ENCODE measurements around the gene IL21R.
"Not testable (repeated sequence)": the region's sequence is repeated elsewhere in the genome, so short reads cannot be mapped to it uniquely, and the experiment has no call there.

IL21R gene

GRCh38 chr16:27374804-27375425, 27.1 kb upstream of the IL21R start:
- peak; percentile 84 for DNase-seq (ENCODE audit: low read depth)

GRCh38 chr16:27377666-27378485, 24.1 kb upstream of the IL21R start:
- no peak for DNase-seq (ENCODE audit: low read depth)

DNA sequence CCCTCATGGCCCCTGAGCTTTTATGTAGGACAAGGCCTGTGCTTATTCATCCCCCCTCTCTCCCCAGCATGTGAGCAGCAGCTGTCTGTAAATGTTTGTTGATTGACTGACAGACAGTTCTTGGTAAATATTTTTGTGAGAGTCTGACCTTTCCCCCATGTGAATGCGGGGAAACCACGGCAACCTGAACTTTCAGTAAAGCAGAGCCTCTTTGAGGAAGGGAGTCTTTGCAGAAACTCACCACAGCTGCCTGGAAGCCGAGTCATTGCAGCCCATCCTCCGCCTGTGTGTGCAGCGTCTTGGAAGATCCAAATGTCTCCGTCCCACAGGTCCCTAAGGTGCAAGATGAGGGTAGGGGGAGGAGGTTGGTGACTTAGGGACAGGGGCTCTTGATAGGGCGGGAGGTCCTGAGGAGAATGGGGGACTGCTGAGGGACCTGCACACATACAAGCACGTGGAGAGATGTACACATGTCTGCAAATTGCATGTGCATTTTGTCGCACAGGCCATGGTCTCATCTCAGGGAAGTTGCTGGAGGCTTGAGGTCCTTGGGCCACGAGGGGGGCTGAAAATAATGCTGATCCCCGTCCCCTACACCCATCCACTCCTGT, 23.0 kb upstream of the IL21R start:
- DNase-seq (ENCODE audit: low read depth) = no peak

DNA sequence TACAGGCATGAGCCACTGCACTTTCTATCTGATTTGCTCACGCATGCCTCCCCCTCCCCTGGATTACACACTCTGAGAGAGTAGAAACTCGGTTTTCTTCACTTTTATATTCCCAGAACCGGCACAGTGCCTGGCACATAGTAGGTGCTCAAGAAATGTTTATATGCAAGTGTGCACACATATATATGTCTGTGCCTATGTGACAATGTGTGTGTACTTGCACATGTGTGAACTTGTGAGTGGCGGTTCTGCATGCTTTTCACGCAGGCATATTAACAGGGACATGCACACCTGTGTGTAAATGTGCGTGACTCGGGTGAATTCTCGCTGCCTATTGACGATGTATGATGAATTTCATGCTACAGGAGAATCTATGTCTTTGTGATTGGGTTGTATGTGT, 22.1 kb upstream of the IL21R start:
- DNase-seq (ENCODE audit: low read depth) = no peak

- no peak for DNase-seq (ENCODE audit: low read depth)
Observed at GRCh38 chr16:27381236-27381635, 20.7 kb upstream of the IL21R start.

DNA sequence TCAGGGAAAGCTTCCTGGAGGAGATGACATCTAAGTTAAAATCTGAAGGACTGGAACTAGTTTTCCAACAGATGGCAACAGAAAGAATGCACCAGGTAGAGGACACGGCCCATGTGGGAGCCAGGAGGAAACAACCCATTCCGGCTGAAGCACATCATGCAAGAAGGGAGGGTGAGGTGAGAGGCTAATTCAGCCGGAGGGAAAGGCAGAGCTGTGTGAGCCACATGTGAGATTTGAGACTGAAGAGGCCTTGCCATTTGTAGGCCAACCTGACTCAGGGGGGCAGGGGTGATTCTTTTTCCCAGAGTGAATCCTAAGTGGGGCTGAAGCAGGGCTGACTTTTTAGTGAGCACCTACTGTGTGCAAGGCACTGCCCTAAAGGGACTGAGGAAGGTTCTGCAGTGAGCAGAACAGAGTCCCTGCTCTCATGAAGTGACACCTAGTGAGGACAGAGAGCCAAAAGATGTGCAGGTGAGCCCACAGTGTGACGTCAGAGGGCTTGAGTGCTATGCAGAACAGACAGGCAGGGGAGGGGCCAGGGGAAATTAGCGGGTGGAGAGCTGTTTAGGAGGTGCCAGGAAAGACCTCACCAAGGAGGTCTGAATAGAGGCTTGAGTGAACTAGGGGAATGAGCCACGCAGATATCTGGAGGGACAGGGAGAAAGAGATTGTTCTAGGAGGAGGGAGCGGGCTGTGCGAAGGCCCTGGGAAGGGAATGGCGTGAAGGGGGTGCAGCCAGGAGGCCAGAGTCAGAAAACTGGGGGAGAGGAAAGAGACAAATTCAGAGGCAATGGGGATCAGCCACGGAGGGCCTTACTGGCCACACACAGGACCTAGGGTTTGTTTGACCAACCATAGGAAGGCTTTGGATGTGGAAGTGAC, 19.8 kb upstream of the IL21R start:
- DNase-seq (ENCODE audit: low read depth) = no peak

DNA sequence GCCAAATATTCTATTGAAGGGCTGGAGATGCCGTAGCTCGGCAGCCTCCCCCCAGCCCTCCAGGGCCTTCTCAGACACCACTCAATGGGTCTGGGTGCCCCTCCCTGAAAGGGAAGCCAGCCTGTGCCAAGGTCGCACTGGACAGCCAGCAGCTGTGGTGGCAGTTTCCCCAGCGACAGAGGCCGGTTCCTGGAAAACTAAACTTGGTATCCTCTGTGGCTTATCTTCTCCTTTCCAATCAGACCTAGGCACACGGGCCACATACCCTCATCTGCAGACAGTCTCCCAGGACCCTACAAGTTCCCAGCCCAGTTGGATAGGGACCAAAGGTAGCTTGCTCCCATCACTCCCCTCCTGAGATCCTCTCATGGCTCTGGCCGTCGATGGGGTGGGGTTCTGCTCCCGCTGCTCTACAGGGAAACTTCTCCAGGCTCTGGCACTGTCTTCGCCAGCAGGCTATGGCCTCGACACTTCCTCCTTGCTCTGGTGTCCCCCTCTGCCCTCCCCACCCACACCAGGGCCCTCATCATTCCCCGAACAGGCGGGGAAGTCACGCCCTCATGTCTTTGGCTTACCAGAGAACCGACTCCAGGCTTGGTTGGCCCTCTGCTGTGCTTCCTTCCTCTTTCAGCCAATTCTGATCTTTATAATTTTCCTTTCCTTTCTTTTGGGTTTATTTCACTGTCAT, 18.3 kb upstream of the IL21R start:
- no peak for DNase-seq (ENCODE audit: low read depth)

- DNase-seq (ENCODE audit: low read depth) = no peak
Observed at GRCh38 chr16:27384425-27384824, 17.5 kb upstream of the IL21R start.

GRCh38 chr16:27385398-27385797, 16.6 kb upstream of the IL21R start:
- DNase-seq (ENCODE audit: low read depth) = no peak

DNA sequence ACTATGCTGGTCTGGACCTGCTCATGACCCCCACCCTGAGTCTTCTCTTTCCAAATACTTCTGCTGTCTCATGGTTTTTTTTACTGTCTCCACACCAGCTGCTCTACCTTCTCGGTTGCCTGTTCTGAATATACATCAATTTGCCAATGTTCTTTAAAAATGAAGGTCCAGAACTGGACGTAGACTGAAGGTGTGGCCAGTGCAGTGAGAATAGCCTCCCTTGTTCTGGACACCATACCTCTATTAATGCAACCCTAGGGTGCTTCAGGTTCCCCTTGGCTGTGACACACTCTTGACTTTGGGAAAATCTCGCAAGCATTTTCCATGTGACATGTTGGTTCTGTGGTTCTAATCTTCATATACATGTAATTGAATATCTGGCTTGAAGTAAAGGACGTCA, 15.3 kb upstream of the IL21R start:
- no peak for DNase-seq (ENCODE audit: low read depth)

GRCh38 chr16:27387724-27388123, 14.2 kb upstream of the IL21R start:
- no peak for DNase-seq (ENCODE audit: low read depth)

GRCh38 chr16:27389272-27389961, 12.6 kb upstream of the IL21R start:
- DNase-seq (ENCODE audit: low read depth) = no peak

DNA sequence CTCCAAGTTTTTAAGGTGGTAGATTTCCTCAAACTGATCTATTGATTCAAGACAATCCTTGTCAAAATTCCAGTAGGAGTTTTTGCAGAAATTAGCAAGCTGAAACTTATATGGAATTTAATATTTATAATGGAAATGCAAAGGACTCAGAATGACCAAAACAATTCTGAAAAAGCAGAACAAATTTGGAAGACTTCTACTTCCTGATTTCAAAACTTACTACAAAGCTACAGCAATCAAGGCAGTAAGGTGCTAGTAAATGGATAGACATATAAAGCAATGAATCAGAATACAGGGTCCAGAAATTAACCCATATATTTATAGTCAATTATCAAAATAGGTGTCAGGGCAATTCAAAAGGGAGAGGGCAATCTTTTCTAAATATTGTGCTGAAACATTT, 11.8 kb upstream of the IL21R start:
- no peak for DNase-seq (ENCODE audit: low read depth)

GRCh38 chr16:27392671-27393070, 9.3 kb upstream of the IL21R start:
- no peak for DNase-seq (ENCODE audit: low read depth)

- no peak for DNase-seq (ENCODE audit: low read depth)
Observed at GRCh38 chr16:27394516-27394915, 7.5 kb upstream of the IL21R start.

- DNase-seq (ENCODE audit: low read depth) = not testable (repeated sequence)
Observed at GRCh38 chr16:27398341-27398893, 3.6 kb upstream of the IL21R start.

DNA sequence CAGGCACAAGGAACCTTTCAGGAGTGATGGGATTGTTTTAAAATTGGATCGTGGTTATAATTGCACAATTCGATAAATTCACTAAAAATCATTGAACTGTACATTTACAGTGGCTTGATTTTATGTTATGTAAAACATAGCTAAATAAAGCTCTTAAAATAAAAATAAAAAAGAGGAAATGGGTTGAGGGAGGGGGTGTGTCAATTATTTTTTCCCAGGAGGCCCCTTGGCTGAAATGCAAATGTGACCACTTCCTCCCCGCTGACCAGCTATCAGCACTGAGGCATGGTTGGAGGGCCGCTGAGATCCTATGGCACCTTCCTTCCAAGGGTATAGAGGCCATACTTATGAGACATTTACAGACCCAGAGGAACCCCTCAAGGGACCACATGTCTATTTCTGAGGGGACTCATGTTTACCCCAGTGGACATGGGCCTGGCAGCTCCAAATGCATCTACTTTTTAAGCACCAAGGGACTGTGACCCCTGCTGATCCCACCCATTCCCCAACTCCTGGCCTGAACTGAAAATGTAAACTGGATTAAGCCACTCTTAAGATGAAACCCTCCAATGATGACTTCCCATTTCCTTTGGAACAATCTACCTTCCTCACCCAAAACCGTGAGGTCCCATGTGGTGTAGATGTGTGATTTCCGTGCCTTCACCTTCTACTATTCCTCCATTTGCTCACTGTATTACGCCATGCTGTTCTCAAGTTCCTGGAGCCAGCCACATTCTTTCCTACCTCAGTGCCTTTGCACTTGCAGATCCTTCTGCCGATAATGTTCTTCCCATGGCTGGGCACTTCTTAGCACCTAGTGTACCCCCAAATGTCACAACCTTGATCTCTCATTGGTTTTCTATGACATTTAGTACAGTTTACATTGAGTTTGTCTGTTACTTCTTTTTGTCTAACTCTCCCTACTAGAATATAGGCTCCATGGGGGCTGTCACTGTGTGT, 2.8 kb upstream of the IL21R start:
- DNase-seq (ENCODE audit: low read depth) = no peak

DNA sequence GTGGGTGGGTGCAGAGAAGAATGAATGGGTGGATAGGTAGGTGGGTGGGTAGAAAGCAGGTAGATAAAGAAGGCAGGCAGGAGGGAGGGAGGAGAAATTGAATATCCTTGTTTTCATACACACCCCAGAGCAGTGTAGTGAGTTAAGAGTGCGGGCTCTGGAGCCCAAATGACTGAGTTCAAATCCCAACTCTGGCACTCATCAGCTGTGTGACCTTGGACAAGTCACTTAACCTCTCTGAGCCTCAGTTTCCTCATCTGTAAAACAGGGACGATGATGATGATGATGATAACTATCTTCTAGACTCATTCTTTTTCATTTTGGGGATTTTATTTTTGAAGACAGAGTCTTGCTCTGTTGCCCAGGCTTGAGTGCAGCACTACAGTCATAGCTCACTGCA, 2.0 kb upstream of the IL21R start:
- no peak for DNase-seq (ENCODE audit: low read depth)

DNA sequence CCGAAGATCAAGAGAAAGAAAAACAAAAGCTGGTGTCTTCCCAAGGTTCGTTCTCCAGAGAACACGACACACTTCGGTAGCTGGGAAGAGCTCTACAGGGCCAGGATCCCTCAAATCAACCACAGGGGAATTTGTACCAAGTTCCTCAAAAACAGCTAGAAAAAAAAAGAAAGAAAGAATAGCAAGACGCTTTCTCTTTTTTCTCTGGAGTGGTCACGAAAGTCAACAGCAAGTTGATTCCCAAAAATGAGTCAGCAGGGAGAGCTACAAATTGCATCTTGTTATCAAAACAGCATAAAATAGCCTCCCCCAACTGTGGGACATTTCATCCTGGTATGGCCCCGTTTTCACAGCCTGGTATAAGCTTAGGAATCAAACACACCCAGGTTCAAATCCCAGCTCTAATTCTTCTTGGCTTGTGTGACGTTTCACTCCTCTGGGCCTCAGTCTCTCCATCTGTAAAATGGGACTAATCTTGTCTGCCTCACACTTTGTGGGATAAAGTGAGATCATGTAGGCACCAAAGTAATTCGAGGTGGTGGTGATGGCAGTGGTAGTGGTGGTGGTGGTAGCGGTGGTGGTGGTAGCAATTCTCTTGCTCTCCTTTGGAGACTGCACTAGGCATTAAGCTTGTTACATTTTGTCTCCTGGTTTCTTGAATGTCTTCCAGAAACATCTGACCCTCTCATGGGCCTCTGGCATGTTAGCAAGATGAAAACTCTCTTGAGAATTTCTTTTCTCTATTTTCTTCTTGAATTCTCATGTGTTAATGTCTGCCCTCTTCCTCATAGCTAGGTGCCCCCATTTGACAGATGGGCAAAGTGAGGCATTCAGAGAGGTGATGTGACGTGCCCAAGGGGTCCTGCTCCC, 988 bp upstream of the IL21R start:
- peak; percentile 19 for DNase-seq (ENCODE audit: low read depth)
